Neural cell (in vitro differentiated cells): ENCODE measurements around the gene MYLK. TPM values are rescaled to one million over a fixed set of nuclear protein-coding genes. Genes with fewer than 3 reads are reported as not detected.

ENCODE experiments used
- H2AFZ ChIP-seq: fragments of 200-600, 300-800 bp; sonication (generic), shearing (Covaris generic); 2 replicates; pipeline ENCODE4 v1.6.0; 2014; ENCODE audit warnings: low read depth, mild to moderate bottlenecking, antibody characterized with exemption, low read length, moderate library complexity
- H3F3A ChIP-seq: fragments of 200-600 bp; shearing (Covaris generic); 2 replicates; pipeline ENCODE4 v1.6.1; 2016; ENCODE audit warnings: mild to moderate bottlenecking, moderate library complexity, mixed read lengths, antibody characterized with exemption, low read length; ENCODE audit not compliant: insufficient read depth, poor library complexity, severe bottlenecking
- H3K27ac ChIP-seq: fragments of 200-600, 300-800 bp; sonication (generic), shearing (Covaris generic); 2 replicates; pipeline ENCODE4 v1.5.1; 2014; ENCODE audit warnings: mild to moderate bottlenecking, low read length, moderate library complexity
- H3K27me3 ChIP-seq: fragments of 300-800, 200-600 bp; sonication (generic), shearing (Covaris generic); 2 replicates; pipeline ENCODE4 v1.6.0; 2014; ENCODE audit warnings: mild to moderate bottlenecking, low read depth, low read length, moderate library complexity; ENCODE audit not compliant: insufficient read depth
- H3K36me3 ChIP-seq: fragments of 300-800, 200-600 bp; sonication (generic), shearing (Covaris generic); 2 replicates; pipeline ENCODE4 v1.5.1; 2014; ENCODE audit warnings: mild to moderate bottlenecking, antibody characterized with exemption, low read length, moderate library complexity; ENCODE audit not compliant: insufficient read depth
- H3K4me2 ChIP-seq: fragments of 300-800, 200-600 bp; sonication (generic), shearing (Covaris generic); 2 replicates; pipeline ENCODE4 v1.6.0; 2014; ENCODE audit warnings: mild to moderate bottlenecking, low read length
- H3K4me3 ChIP-seq: fragments of 300-800, 200-600 bp; sonication (generic), shearing (Covaris generic); 2 replicates; pipeline ENCODE4 v1.5.1; 2014; ENCODE audit warnings: mild to moderate bottlenecking, low read length, moderate library complexity
- H3K79me2 ChIP-seq: fragments of 200-600 bp; shearing (Covaris generic); replicated peaks from 2 replicates; pipeline ENCODE4 v1.6.0; 2014; ENCODE audit warnings: mild to moderate bottlenecking, low read length, moderate library complexity; ENCODE audit not compliant: insufficient read depth
- H3K9ac ChIP-seq: fragments of 300-800, 200-600 bp; sonication (generic), shearing (Covaris generic); 2 replicates; pipeline ENCODE4 v1.6.1; 2016; ENCODE audit warnings: mild to moderate bottlenecking, low read length, mixed read lengths
- H3K9me2 ChIP-seq: fragments of 200-600 bp; shearing (Covaris generic); 2 replicates; pipeline ENCODE4 v1.6.1; 2016; ENCODE audit warnings: mild to moderate bottlenecking, low read length, mixed read lengths; ENCODE audit not compliant: insufficient read depth
- H3K9me3 ChIP-seq: fragments of 200-600, 300-800 bp; sonication (generic), shearing (Covaris generic); 2 replicates; pipeline ENCODE4 v1.6.1; 2016; ENCODE audit warnings: mild to moderate bottlenecking, mixed run types, low read length, moderate library complexity, mixed read lengths
- H4K20me1 ChIP-seq: fragments of 200-600 bp; shearing (Covaris generic); 2 replicates; pipeline ENCODE4 v1.6.1; 2016; ENCODE audit warnings: mild to moderate bottlenecking, mixed run types; ENCODE audit not compliant: insufficient read depth
- EP300 ChIP-seq: fragments of 450-650 bp; conservative IDR thresholded peaks from 2 replicates; pipeline ENCODE4 v1.6.1; 2014; ENCODE audit warnings: antibody characterized with exemption, mild to moderate bottlenecking, moderate library complexity; ENCODE audit not compliant: poor library complexity, severe bottlenecking
- EZH2 ChIP-seq: fragments of 200-600, 300-800 bp; shearing (Covaris generic), sonication (generic); IDR thresholded peaks from 2 replicates; pipeline ENCODE4 v1.6.1; 2014; ENCODE audit warnings: antibody characterized with exemption, low read length, borderline replicate concordance, mild to moderate bottlenecking; ENCODE audit not compliant: insufficient read depth, poor library complexity, severe bottlenecking
- MXI1 ChIP-seq: fragments of 450-650 bp; conservative IDR thresholded peaks from 2 replicates; pipeline ENCODE4 v1.6.1; 2014; ENCODE audit warnings: antibody characterized with exemption, mild to moderate bottlenecking; ENCODE audit not compliant: poor library complexity, severe bottlenecking
- POLR2AphosphoS5 ChIP-seq: IDR thresholded peaks from 2 replicates; pipeline ENCODE4 v1.6.1; 2012
- RAD21 ChIP-seq: fragments of 450-650 bp; conservative IDR thresholded peaks from 2 replicates; pipeline ENCODE4 v1.6.1; 2014; ENCODE audit warnings: antibody characterized with exemption, mild to moderate bottlenecking, moderate library complexity
- SMC3 ChIP-seq: fragments of 450-650 bp; conservative IDR thresholded peaks from 2 replicates; pipeline ENCODE4 v1.6.1; 2014; ENCODE audit warnings: antibody characterized with exemption, mild to moderate bottlenecking, moderate library complexity; ENCODE audit not compliant: poor library complexity
- TAF1 ChIP-seq: IDR thresholded peaks from 2 replicates; pipeline ENCODE4 v1.6.1; 2012; ENCODE audit warnings: low read depth
- polyA plus RNA-seq: library from polyadenylated mRNA; depleted of rRNA; stranded (reverse); fragments of >200 nt; gene quantifications from 2 replicates; pipeline ENCODE4 v1.2.3, GENCODE V29; 2014
- TF ChIP-seq, protein P1 (sequence below): IDR thresholded peaks from 2 replicates; pipeline ENCODE4 v1.6.1; 2012; ENCODE audit warnings: borderline replicate concordance
- TF ChIP-seq, protein P2 (sequence below): fragments of 450-650 bp; IDR thresholded peaks from 2 replicates; pipeline ENCODE4 v1.5.1; 2014; ENCODE audit warnings: antibody characterized with exemption, mild to moderate bottlenecking, moderate library complexity; ENCODE audit not compliant: poor library complexity, severe bottlenecking

Gene MYLK
- polyA plus RNA-seq, 1 donor from 2014 or later = 0.43 TPM

DNA sequence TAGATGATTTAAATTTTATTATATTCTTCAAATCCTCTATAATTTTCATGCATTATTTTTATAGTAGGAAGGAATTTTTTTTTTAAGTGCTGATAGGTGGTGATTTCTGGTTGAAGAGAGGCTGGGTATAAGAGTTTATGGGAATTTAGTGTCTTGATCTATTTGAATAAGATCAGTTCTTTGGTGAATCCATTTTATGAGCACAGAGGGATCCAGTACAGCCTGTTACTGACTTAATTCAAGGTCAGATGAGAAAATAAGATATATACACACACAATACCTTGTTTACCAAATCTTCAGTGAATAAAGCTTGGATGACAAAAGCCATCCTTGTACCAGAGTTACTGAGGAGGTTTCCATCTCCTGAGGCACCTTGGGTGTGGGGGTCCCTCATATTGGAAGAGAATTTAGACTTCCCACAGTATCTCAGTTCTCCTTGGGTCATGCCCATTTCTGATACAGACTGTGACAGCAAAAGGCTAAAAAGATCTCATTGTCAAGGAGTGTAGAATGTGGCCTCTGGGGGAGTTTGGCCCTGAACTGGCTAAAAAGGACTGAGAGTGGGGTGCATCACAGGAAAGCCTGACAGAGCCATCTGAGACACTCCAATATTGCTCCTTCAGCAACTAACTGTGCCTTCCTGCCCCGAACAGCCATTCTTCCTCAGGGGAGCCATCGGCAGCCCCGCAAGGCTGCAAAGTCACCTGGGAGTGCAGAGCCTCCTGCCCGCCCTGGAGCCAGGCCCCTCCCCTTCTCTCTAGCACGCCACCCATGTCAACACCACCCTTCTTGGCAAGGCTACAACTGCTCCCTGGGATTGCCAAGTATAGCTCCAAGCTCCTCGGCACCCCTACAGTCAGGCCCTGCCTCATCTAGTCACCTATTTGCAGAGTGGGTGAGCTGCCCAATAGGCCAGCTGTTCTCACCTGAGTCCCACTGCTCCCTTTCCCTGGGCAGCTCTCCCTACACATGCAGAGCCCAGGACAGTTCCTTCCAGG, 256.2 kb downstream of the MYLK start:
- H3K4me3 ChIP-seq = no peak overlapping the region
- no peaks in the 10 kb centered on the region for H4K20me1 ChIP-seq
- H3K9me3 ChIP-seq = no peaks in the 10 kb centered on the region
- no peak overlapping the region for H3K9ac ChIP-seq
- H3K4me2 ChIP-seq = no peak overlapping the region
- H3K9me2 ChIP-seq = no peaks in the 10 kb centered on the region
- H2AFZ ChIP-seq = no peak overlapping the region
- no peaks in the 10 kb centered on the region for H3K36me3 ChIP-seq
- H3K27me3 ChIP-seq = no peaks in the 10 kb centered on the region
- H3K27ac ChIP-seq = no peak overlapping the region
- no peaks in the 10 kb centered on the region for H3K79me2 ChIP-seq
- no peaks in the 10 kb centered on the region for H3F3A ChIP-seq
- TF ChIP-seq RAD21 (no peak), SMC3 (no peak), MXI1 (no peak), TAF1 (no peak), EP300 (no peak), EZH2 (no peak), POLR2AphosphoS5 (no peak)
- TF ChIP-seq, protein P1, sequence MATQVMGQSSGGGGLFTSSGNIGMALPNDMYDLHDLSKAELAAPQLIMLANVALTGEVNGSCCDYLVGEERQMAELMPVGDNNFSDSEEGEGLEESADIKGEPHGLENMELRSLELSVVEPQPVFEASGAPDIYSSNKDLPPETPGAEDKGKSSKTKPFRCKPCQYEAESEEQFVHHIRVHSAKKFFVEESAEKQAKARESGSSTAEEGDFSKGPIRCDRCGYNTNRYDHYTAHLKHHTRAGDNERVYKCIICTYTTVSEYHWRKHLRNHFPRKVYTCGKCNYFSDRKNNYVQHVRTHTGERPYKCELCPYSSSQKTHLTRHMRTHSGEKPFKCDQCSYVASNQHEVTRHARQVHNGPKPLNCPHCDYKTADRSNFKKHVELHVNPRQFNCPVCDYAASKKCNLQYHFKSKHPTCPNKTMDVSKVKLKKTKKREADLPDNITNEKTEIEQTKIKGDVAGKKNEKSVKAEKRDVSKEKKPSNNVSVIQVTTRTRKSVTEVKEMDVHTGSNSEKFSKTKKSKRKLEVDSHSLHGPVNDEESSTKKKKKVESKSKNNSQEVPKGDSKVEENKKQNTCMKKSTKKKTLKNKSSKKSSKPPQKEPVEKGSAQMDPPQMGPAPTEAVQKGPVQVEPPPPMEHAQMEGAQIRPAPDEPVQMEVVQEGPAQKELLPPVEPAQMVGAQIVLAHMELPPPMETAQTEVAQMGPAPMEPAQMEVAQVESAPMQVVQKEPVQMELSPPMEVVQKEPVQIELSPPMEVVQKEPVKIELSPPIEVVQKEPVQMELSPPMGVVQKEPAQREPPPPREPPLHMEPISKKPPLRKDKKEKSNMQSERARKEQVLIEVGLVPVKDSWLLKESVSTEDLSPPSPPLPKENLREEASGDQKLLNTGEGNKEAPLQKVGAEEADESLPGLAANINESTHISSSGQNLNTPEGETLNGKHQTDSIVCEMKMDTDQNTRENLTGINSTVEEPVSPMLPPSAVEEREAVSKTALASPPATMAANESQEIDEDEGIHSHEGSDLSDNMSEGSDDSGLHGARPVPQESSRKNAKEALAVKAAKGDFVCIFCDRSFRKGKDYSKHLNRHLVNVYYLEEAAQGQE = no peak
- TF ChIP-seq, protein P2, sequence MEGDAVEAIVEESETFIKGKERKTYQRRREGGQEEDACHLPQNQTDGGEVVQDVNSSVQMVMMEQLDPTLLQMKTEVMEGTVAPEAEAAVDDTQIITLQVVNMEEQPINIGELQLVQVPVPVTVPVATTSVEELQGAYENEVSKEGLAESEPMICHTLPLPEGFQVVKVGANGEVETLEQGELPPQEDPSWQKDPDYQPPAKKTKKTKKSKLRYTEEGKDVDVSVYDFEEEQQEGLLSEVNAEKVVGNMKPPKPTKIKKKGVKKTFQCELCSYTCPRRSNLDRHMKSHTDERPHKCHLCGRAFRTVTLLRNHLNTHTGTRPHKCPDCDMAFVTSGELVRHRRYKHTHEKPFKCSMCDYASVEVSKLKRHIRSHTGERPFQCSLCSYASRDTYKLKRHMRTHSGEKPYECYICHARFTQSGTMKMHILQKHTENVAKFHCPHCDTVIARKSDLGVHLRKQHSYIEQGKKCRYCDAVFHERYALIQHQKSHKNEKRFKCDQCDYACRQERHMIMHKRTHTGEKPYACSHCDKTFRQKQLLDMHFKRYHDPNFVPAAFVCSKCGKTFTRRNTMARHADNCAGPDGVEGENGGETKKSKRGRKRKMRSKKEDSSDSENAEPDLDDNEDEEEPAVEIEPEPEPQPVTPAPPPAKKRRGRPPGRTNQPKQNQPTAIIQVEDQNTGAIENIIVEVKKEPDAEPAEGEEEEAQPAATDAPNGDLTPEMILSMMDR = no peak

DNA sequence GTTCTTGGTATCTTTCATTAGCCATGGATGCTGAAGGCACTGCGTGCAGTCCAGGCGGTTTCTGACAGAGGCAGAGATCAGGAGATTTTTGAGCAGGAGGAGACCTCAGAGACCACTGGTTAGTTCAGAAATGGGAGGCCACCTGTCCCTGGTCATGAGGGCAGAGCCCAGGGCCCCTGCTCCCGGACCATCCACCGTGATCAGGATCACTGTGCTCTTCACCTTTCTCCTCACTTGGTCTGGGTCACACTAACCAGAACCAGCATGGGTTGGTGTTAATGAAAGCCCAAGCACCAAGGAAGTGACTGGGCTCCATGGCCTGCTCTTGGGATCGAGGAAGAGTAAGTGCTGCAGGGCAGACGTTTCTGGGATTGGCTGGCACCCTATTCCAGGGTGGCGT, 257.3 kb downstream of the MYLK start:
- Histone ChIP-seq H4K20me1 (no peaks in the 10 kb centered on the region), H3K27me3 (no peaks in the 10 kb centered on the region), H3K9ac (no peak overlapping the region), H3K36me3 (no peaks in the 10 kb centered on the region), H3K9me2 (no peaks in the 10 kb centered on the region), H3K9me3 (no peaks in the 10 kb centered on the region), H3K79me2 (no peaks in the 10 kb centered on the region), H3K4me2 (no peak overlapping the region), H3K4me3 (no peak overlapping the region), H2AFZ (no peak overlapping the region), H3K27ac (no peak overlapping the region), H3F3A (no peaks in the 10 kb centered on the region)
- no peak for TF ChIP-seq EP300
- no peak for TF ChIP-seq MXI1
- TF ChIP-seq RAD21 = no peak
- TF ChIP-seq, protein P2 = no peak
